Thymus (tissue), 11 donors: ENCODE data around the gene SIMC1. TPM values are rescaled to one million over a fixed set of nuclear protein-coding genes. Genes with fewer than 3 reads are reported as not detected.
"Not testable (repeated sequence)": the region's sequence is repeated elsewhere in the genome, so short reads cannot be mapped to it uniquely, and the experiment has no call there.

ENCODE experiments used
- DNase-seq, 9 donors: peaks; one replicate each; pipeline ENCODE4 v3.0.0-alpha.2; 2013; ENCODE audit warnings: low spot score in 9 of 9, low read depth in 6 of 9, missing footprints in 1 of 9
- H3K27ac ChIP-seq, 2 donors: one replicate each; pipeline ENCODE4 v1.5.1; 2013; ENCODE audit warnings: control low read depth in 1 of 2, low read depth in 1 of 2, low read length in 1 of 2, mild to moderate bottlenecking in 1 of 2, moderate library complexity in 1 of 2
- H3K27me3 ChIP-seq, 2 donors: one replicate each; pipeline ENCODE4 v1.5.1; 2013; ENCODE audit warnings: low read length in 1 of 2; ENCODE audit not compliant: control insufficient read depth in 2 of 2, insufficient read depth in 1 of 2
- H3K36me3 ChIP-seq, 2 donors: one replicate each; pipeline ENCODE4 v1.5.1; 2013; ENCODE audit warnings: low read length in 1 of 2, mild to moderate bottlenecking in 1 of 2, moderate library complexity in 1 of 2; ENCODE audit not compliant: control insufficient read depth in 2 of 2, insufficient read depth in 2 of 2
- H3K4me1 ChIP-seq, 2 donors: one replicate each; pipeline ENCODE4 v1.5.1; 2013; ENCODE audit warnings: low read length in 2 of 2; ENCODE audit not compliant: control insufficient read depth in 2 of 2, insufficient read depth in 2 of 2
- H3K4me3 ChIP-seq, 2 donors: one replicate each; pipeline ENCODE4 v1.5.1; 2013; ENCODE audit warnings: low read length in 2 of 2, control low read depth in 1 of 2, mild to moderate bottlenecking in 1 of 2
- H3K9me3 ChIP-seq, 2 donors: one replicate each; pipeline ENCODE4 v1.5.1; 2013; ENCODE audit warnings: low read length in 1 of 2, mild to moderate bottlenecking in 1 of 2; ENCODE audit not compliant: control insufficient read depth in 2 of 2, insufficient read depth in 1 of 2
- WGBS: extraction: QIAGEN DNeasy Blood & Tissue Kit; methylation state at CpG from one replicate; pipeline ENCODE4 v1.1.7; 2013; 5-methylcytosine and 5-hydroxymethylcytosine counted together
- polyA plus RNA-seq: library from polyadenylated mRNA; stranded (reverse); fragments of 200-250 nt; gene quantifications from one replicate; pipeline ENCODE4 v1.2.3, GENCODE V29; 2013
- total RNA-seq: library from RNA; stranded (reverse); fragments of 120-200 nt; gene quantifications from one replicate; pipeline ENCODE4 v1.2.4, GENCODE V29; 2013
- donor health status: healthy.

Gene SIMC1
- total and polyA plus RNA-seq, 2 donors: 5.3 to 10.2 TPM

DNA sequence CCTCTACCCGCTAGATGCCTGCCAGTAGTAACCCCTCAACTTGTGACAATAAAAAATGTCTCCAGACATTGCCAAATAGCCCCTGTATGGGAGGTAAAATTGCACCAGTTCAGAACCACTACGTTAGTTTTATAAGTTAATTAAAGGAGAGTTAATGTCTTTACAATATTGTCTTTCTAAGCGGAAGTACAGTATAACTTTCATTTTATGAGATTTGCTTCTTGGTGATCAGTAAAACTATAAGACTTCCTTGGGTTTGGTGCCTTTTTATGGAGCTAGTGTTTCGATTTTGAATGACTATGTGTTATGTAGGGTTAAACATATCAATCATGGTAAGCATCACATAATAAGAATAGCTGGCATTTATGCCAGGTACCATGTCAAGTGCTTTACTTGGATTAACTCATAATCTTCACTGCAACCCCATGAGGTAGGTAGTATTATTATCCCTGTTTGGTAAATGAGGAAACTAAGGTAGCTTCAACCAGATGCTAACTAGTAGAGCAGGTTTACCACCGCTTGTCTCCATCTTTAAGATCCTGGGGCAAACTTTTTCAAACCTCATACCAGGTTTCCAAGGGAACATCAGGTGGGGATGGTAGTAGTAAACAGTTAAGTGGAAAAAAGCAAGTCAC is 19.8 kb downstream of the SIMC1 start:
- H3K36me3 ChIP-seq, H3K4me1 ChIP-seq, H3K9me3 ChIP-seq, H3K27me3 ChIP-seq, H3K27ac ChIP-seq, H3K4me3 ChIP-seq, DNase-seq: not testable (repeated sequence)
- 99% methylated on average over 5 of the region's 5 CpGs for WGBS

DNA sequence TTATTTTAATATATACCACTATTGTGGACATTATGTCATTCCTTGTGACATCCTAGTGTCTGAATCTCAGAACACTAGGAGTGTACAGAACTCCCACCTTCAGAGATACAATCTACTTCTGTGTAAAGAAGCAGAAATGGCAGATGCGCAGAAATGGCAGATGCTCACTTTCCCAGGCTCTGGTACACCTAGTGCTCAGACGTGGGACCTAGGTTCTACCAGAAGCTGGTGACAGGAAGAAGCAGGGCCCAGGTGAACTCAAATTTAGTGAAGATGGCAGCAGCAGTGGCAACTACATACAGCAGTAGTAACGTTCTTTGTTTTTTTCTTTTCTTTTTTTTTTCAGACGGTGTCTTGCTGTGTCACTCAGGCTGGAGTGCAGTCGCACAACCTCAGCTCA is 22.5 kb downstream of the SIMC1 start:
- H3K27ac ChIP-seq, H3K4me3 ChIP-seq, H3K9me3 ChIP-seq, H3K36me3 ChIP-seq, H3K4me1 ChIP-seq, H3K27me3 ChIP-seq, DNase-seq: not testable (repeated sequence)
- 97% methylated on average over 5 of the region's 5 CpGs for WGBS

DNA sequence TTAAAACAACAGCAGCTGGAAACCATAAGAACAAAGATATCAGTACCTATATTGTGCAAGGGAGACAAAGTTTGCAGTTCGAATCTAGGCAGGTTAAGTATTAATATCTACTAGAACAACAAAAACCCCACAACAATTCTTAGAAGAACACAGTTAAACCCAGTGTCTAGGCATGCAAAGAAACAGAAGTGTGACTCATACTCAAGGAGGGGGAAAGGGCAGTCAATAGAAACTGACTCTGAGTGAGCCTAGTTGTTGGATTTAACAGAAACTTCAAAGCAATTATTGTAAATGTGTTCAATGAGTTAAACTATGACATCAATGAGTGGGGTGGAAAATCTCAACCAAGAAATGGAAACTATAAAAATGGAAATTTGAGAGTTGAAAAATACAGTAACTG is 28.2 kb downstream of the SIMC1 start:
- no CpG with 5 or more reads among the region's 1 CpG for WGBS
- H3K27ac ChIP-seq, H3K36me3 ChIP-seq, H3K9me3 ChIP-seq, H3K4me3 ChIP-seq, H3K27me3 ChIP-seq, DNase-seq, H3K4me1 ChIP-seq: not testable (repeated sequence)

DNA sequence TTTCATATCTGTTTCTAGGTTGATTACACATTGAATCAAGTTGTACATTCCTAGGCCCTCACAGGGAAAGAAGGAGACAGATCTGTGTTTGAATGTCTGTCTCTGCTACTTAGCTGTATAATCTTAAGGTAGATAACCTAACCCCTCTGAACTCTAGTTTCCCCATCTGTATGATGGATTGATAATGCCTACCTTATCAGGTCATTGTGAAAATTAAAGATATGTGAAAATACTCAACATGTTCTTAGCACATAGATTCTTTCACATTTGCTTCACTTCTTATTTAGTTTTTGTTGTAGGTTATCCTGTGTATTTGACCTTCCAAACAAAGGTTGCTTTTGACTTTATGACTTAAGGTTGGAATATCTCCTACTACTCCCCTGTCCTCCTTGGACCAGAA is 50.8 kb downstream of the SIMC1 start:
- DNase-seq: not testable (repeated sequence)

DNA sequence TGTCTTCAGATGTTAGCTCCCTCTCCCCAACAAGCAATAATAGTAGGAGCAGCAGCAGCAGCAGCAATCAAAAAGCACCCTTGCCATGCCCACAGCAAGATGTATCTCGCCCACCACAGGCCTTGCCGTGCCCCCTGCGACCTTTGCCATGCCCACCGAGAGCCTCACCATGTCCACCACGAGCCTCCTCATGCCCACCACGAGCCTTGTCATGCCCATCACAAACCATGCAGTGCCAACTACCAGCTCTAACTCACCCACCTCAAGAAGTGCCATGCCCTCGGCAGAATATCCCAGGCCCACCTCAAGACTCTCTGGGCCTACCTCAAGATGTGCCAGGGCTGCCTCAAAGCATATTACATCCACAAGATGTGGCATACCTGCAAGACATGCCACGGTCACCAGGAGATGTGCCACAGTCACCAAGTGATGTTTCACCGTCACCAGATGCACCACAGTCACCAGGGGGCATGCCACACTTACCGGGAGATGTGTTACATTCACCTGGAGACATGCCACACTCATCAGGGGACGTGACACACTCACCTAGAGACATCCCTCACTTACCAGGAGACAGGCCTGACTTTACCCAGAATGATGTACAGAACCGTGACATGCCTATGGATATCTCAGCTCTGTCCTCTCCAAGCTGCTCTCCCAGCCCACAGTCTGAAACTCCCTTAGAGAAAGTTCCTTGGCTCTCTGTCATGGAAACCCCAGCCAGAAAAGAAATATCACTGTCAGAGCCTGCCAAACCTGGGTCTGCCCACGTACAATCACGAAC is 52.0 kb downstream of the SIMC1 start:
- not testable (repeated sequence) for H3K36me3 ChIP-seq, H3K27me3 ChIP-seq, DNase-seq, H3K4me3 ChIP-seq, H3K27ac ChIP-seq, H3K4me1 ChIP-seq, H3K9me3 ChIP-seq
- WGBS: 95% methylated on average over 14 of the region's 14 CpGs

More for the DNA sequence above, 50.8 kb downstream of the SIMC1 start:
- H3K9me3 ChIP-seq, H3K27me3 ChIP-seq, H3K27ac ChIP-seq, H3K36me3 ChIP-seq, H3K4me1 ChIP-seq, H3K4me3 ChIP-seq: not testable (repeated sequence)

DNA sequence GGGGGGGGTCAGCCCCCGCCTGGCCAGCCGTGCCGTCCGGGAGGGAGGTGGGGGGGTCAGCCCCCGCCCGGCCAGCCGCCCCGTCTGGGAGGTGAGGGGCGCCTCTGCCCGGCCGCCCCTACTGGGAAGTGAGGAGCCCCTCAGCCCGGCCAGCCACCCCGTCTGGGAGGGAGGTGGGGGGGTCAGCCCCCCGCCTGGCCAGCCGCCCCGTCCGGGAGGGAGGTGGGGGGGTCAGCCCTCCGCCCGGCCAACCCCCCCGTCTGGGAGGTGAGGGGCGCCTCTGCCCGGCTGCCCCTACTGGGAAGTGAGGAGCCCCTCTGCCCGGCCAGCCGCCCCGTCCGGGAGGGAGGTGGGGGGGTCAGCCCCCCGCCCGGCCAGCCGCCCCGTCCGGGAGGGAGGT is 67.1 kb downstream of the SIMC1 start:
- not testable (repeated sequence) for H3K27ac ChIP-seq, H3K4me3 ChIP-seq, DNase-seq, H3K36me3 ChIP-seq, H3K27me3 ChIP-seq, H3K4me1 ChIP-seq, H3K9me3 ChIP-seq
- 98% methylated on average over 14 of the region's 31 CpGs for WGBS

DNA sequence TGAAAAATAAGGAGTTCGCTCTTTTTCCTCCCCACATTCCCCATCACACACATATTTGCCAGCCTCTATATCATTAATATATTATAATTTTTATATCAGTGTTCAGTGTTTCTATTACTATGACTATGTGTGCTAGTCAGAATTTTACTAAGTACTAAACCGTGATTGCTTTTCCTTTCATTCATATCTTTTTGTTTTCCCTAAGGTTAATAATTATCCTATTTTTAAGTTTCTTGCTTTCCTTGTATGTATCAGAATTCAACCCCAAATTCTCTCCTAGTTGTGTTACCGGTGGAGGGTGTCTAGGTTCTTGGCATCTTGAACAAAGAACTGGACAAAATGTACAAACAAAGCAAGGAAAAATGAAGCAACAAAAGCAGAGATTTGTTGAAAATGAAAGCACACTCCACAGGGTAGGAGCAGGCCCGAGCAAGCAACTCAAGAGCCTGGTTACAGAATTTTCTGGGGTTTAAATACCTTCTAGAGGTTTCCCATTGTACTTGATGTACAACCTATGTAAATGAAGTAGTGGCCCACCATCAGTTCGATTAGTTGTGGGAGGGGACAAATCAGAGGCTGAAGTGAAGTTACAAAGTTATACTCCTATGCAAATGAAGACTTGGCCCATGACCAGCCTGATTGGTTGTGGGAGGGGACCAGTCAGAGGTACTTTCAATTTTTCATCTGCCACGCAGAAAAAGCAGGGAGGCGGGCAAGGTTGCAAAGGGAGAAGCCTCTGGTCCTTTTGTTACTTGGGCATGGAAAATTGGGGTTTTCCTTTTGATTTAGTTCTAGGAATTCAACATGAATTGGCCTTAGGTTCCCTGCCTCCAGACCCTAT is 79.5 kb downstream of the SIMC1 start:
- Histone ChIP-seq H3K36me3 (peaks cover 4 to 13% of the 10 kb centered on the region in 2 donors), H3K4me3 (no peak overlapping the region), H3K27ac (no peak overlapping the region), H3K9me3 (no peaks in the 10 kb centered on the region), H3K27me3 (no peaks in the 10 kb centered on the region), H3K4me1 (no peaks in the 10 kb centered on the region)
- WGBS: 97% methylated on average over 7 of the region's 7 CpGs
- DNase-seq: no peak

DNA sequence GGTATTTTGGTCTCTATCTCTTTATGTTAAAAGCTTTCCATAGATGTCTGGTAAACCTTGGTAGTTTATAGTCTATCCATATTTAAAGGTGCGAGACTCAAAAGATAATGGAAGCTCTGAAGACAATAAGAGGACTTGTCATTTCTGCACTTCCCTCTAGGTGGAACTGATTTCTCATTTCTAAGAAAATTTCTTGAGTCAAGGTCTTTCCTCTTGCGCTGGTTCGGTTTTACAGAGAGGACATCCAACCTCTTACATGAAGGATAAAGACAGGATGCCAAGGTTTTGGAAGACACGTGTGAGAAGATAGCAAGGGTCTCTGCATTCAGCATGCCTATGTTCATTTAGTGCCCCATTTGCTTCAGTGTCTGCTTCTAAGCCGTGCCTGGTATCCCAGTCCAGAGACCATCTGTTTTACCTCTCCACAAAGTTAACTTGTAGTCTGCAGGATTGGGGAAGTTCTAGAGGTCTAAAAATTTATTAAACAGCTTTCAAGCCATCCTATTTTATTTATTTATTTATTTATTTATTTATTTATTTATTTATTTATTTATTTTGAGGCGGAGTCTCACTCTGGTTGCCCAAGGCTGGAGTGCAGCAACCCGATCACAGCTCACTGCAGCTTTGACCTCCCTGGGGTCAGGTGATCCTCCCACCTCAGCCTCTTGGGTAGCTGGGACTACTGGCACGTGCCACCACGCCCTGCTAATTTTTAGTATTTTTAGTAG is 81.8 kb downstream of the SIMC1 start:
- Histone ChIP-seq H3K36me3 (peaks cover 6 to 17% of the 10 kb centered on the region in 2 donors), H3K27me3 (no peaks in the 10 kb centered on the region), H3K4me1 (no peaks in the 10 kb centered on the region), H3K9me3 (no peaks in the 10 kb centered on the region), H3K27ac (no peak overlapping the region), H3K4me3 (no peak overlapping the region)
- peak in 2 of 9 donors; percentile 0 to 10 for DNase-seq
- 98% methylated on average over 9 of the region's 9 CpGs for WGBS
